Adipocyte (in vitro differentiated cells): ENCODE data around the gene CMSS1.

Experiments
- DNase-seq: peaks from one replicate; pipeline ENCODE4 v3.0.0-alpha.2; 2015; ENCODE audit warnings: low read depth
- H3K27me3 ChIP-seq: replicated peaks from 2 replicates; pipeline ENCODE4 v1.7.0; 2013; ENCODE audit warnings: mild to moderate bottlenecking, low read length, moderate library complexity; ENCODE audit not compliant: control insufficient read depth, insufficient read depth
- H3K36me3 ChIP-seq: 2 replicates; pipeline ENCODE4 v1.7.0; 2013; ENCODE audit warnings: low read length, mild to moderate bottlenecking, moderate library complexity; ENCODE audit not compliant: control insufficient read depth, insufficient read depth, severe bottlenecking
- H3K4me1 ChIP-seq: 2 replicates; pipeline ENCODE4 v1.7.0; 2013; ENCODE audit warnings: mild to moderate bottlenecking, low read length, moderate library complexity; ENCODE audit not compliant: control insufficient read depth, insufficient read depth
- H3K4me3 ChIP-seq: 2 replicates; pipeline ENCODE4 v1.7.0; 2013; ENCODE audit warnings: mild to moderate bottlenecking, low read length, moderate library complexity
- H3K9ac ChIP-seq: 2 replicates; pipeline ENCODE4 v1.7.0; 2013; ENCODE audit warnings: mild to moderate bottlenecking, low read length, moderate library complexity
- H3K9me3 ChIP-seq: 2 replicates; pipeline ENCODE4 v1.7.0; 2013; ENCODE audit warnings: mild to moderate bottlenecking, low read length, moderate library complexity; ENCODE audit not compliant: control insufficient read depth

CMSS1 gene

DNA sequence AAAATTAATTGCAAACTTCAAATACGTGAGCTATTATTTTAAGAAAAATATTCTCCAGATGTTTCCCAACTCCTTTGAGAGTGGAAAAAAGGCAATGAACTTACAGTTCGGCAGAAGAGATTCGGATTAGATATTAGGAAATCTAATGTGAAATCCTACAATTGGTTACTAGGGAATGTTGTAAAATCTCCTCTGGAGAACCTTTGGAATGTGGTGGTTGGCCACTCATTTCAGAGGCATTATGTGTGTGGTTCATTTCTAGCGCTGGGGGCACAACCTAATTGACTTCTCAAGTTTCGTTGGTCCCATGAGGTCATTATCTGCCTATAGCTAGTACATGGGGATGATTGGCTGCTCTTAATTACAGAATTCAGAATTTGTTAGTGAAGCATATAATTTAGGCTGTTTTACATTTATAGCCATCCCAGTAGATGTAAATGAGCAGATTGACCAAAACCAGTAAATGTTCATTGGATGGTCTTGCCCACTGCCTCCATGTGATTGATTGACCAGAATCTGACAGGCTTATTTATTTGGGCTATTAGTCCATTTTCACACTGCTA is 34.6 kb upstream of the CMSS1 start:
- Histone ChIP-seq H3K4me1 (peaks cover 29% of the 10 kb centered on the region), H3K27me3 (no peaks in the 10 kb centered on the region), H3K9me3 (no peaks in the 10 kb centered on the region), H3K36me3 (no peaks in the 10 kb centered on the region), H3K9ac (no peak overlapping the region), H3K4me3 (peak overlapping the region; percentile 6)
- DNase-seq = peak; percentile 87

DNA sequence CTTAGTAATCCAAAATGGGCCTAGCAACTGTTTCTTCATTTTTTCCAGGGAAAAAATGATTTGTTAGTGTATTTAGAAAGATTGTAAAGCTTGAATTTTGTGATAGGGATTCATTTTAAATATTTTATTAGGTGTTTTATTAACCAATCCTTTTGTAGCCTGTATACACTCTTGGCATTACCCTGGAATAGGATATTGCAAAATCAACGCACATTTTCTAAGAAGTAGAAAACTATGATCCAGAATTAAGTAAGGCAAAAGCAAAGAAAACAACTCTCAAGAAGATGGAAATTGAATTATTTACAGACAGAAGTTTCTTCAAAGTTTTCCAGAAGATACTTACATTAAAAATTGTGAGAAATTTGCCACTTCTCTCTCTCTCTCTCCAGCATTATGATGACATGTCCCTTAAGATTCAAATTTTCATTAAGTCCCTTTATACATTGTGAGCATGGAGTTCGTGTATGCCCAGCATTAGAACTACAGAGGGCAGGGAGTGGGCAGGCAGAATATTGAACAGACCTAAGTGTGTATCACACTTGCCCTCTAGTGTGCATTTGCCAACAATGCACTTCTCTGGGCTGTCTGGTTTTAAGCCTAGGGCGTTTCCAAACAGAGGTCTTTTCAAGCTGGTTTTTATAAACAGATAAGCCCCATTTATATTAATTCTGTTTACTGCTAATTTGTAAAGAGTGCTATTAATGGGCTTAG is 28.5 kb upstream of the CMSS1 start:
- Histone ChIP-seq H3K9me3 (no peaks in the 10 kb centered on the region), H3K4me1 (peaks cover 28% of the 10 kb centered on the region), H3K9ac (peak overlapping the region; percentile 78), H3K36me3 (no peaks in the 10 kb centered on the region), H3K27me3 (no peaks in the 10 kb centered on the region), H3K4me3 (peak overlapping the region; percentile 63)
- DNase-seq = peak; percentile 88

DNA sequence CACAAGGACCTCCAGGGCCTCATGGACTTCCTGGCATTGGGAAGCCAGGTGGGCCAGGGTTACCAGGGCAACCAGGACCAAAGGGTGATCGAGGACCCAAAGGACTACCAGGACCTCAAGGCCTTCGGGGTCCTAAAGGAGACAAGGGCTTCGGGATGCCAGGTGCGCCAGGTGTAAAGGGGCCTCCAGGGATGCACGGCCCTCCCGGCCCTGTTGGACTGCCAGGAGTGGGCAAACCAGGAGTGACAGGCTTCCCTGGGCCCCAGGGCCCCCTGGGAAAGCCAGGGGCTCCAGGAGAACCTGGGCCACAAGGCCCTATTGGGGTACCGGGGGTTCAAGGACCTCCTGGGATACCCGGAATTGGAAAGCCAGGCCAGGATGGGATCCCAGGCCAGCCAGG is 23.2 kb upstream of the CMSS1 start:
- no peaks in the 10 kb centered on the region for H3K27me3 ChIP-seq
- DNase-seq = no peak
- H3K9ac ChIP-seq = no peak overlapping the region
- H3K4me3 ChIP-seq = no peak overlapping the region
- peaks cover 12% of the 10 kb centered on the region for H3K4me1 ChIP-seq
- no peaks in the 10 kb centered on the region for H3K9me3 ChIP-seq
- peaks cover 4% of the 10 kb centered on the region for H3K36me3 ChIP-seq

DNA sequence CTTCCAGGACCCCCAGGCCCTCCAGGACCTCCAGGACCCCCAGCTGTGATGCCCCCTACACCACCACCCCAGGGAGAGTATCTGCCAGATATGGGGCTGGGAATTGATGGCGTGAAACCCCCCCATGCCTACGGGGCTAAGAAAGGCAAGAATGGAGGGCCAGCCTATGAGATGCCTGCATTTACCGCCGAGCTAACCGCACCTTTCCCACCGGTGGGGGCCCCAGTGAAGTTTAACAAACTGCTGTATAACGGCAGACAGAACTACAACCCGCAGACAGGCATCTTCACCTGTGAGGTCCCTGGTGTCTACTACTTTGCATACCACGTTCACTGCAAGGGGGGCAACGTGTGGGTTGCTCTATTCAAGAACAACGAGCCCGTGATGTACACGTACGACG is 22.1 kb upstream of the CMSS1 start:
- no peak for DNase-seq
- H3K36me3 ChIP-seq = peaks cover 4% of the 10 kb centered on the region
- H3K9me3 ChIP-seq = no peaks in the 10 kb centered on the region
- no peaks in the 10 kb centered on the region for H3K27me3 ChIP-seq
- no peak overlapping the region for H3K4me3 ChIP-seq
- H3K9ac ChIP-seq = no peak overlapping the region
- peaks cover 1% of the 10 kb centered on the region for H3K4me1 ChIP-seq

DNA sequence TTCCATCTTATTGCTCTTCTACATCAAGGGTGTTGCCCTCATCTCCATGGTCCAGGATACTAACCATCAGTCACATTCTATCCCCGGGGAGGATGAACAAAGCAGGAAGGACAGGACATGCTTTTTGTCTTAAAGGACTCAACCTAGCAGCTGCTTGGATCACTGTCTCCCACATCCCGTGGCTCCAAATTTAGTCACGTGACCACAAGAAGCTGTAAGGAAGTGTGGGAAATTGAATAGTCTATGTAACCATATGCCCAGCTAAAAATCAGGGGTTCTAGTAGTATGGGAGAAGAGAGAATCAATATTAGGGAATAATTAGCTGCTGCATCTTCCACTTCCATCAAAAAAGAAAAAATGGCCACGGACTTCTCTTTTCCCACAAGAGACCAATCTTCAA is 18.2 kb upstream of the CMSS1 start:
- Histone ChIP-seq H3K4me1 (no peaks in the 10 kb centered on the region), H3K36me3 (peaks cover 4% of the 10 kb centered on the region), H3K9me3 (no peaks in the 10 kb centered on the region), H3K4me3 (no peak overlapping the region), H3K27me3 (no peaks in the 10 kb centered on the region), H3K9ac (no peak overlapping the region)
- DNase-seq = no peak

DNA sequence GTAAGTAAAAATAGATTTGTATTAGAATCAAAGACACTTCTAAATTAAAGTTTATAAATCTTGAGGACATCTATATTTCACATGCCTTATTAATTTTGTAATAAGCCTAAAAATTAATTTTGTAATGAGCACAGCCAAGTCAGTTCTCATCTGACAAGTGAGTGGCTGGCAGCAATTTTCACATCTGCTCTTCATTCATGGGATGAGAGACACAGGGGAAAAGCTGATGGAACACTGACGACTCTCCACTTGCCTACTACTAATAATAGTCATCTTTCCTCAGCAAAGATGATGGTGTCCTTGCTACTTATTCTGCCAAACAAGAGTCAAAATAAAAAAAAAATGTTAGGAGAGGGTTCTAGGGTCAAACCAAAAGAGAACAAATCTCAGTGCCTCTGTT is 14.4 kb upstream of the CMSS1 start:
- Histone ChIP-seq H3K27me3 (no peaks in the 10 kb centered on the region), H3K4me3 (no peak overlapping the region), H3K9me3 (peaks cover 10% of the 10 kb centered on the region), H3K36me3 (no peaks in the 10 kb centered on the region), H3K9ac (no peak overlapping the region), H3K4me1 (no peaks in the 10 kb centered on the region)
- DNase-seq = no peak

DNA sequence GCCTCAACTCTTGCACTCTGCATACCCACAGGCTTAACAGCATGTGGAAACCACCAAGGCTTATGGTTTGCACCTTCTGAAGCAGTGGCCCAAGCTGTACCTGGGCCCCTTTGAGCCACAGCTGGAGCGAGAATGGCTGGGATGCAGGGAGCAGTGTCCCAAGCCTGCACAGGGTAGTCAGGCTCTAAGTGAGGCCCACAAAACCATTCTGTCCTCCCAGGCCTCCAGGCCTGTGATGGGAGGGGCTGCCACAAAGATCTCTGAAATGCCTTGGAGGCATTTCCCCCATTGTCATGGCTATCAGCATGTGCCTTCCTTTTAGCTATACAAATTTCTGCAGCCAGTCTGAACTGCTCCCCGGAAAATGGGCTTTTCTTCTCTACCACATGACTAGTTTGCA is 12.5 kb upstream of the CMSS1 start:
- no peak overlapping the region for H3K9ac ChIP-seq
- H3K36me3 ChIP-seq = no peaks in the 10 kb centered on the region
- peaks cover 10% of the 10 kb centered on the region for H3K9me3 ChIP-seq
- H3K4me1 ChIP-seq = no peaks in the 10 kb centered on the region
- no peak overlapping the region for H3K4me3 ChIP-seq
- H3K27me3 ChIP-seq = no peaks in the 10 kb centered on the region
- DNase-seq = no peak

DNA sequence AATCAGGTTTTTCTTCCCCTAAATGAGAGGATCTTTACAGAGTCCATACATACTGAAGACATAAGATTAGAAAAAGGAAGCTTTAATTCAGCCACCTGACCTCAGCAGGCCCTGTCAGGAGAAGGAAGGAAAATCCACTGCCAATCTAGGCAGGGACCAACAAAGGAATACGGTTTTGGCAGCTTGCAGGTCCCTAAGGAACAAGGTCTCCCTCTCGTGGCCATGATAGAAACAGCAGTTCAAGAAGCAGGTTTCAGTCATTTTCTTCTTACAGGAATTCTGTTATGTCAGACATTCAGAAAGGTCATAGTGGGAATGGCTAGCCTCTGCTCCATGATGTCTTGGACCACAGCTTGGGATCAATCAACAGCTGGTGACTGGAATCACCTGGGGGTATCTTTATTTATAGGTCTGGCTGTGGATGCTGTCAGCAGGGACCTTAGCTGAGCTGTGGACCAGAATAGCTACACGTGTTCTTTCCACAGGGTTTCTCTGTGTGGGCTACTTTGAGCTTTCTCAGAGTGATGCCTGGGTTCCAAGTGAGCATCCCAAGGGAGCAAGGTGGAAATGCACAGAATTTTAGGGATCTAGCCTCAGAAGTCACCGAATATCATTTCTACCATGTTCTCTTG is 9.4 kb upstream of the CMSS1 start:
- DNase-seq = peak; percentile 85

DNA sequence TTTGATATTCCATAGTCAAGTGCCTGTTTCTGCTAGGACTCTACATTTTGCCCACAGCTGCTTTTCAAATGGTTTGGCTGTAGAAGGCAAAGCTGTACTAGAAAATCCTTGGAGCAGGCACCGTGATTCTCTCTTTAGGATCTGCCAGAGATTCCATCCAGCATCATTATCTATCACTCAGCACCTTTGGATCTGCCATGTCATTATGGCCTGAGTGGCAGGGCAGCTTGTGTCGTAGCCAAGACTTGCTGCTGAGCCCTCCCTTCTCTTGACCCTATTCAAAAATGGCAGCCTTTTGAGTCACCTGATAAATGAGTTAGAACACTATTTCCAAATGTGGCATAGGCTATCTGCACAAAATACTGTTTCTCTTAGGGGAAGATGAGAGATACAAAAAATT is 8.1 kb upstream of the CMSS1 start:
- H3K9me3 ChIP-seq = peaks cover 10% of the 10 kb centered on the region
- no peaks in the 10 kb centered on the region for H3K36me3 ChIP-seq
- no peak overlapping the region for H3K4me3 ChIP-seq
- H3K9ac ChIP-seq = no peak overlapping the region
- no peak for DNase-seq
- peaks cover 10% of the 10 kb centered on the region for H3K27me3 ChIP-seq
- H3K4me1 ChIP-seq = no peaks in the 10 kb centered on the region

More for the DNA sequence above, 9.4 kb upstream of the CMSS1 start:
- peaks cover 10% of the 10 kb centered on the region for H3K9me3 ChIP-seq
- H3K36me3 ChIP-seq = no peaks in the 10 kb centered on the region
- no peaks in the 10 kb centered on the region for H3K4me1 ChIP-seq
- peaks cover 10% of the 10 kb centered on the region for H3K27me3 ChIP-seq
- H3K9ac ChIP-seq = no peak overlapping the region
- no peak overlapping the region for H3K4me3 ChIP-seq

DNA sequence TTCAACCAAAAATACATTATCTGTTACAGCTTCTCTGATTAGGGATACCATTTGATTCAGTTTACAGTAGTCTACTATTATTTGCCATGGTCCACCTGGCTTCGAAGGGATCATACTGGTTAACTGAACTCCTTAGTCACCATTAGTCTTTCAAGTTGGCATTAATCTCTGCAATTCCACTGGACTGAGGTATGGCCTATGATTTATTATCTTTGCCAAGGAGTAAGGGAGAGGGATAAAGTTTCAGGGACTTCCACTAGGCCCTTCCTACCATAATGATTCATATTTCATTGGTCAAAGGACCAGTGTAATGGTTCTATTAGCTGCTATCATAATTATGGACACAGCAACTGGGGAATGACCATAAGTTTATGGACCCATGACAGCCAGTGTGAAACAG is 7.3 kb upstream of the CMSS1 start:
- no peaks in the 10 kb centered on the region for H3K36me3 ChIP-seq
- peaks cover 10% of the 10 kb centered on the region for H3K27me3 ChIP-seq
- H3K9ac ChIP-seq = no peak overlapping the region
- H3K4me3 ChIP-seq = no peak overlapping the region
- peaks cover 2% of the 10 kb centered on the region for H3K9me3 ChIP-seq
- no peak for DNase-seq
- H3K4me1 ChIP-seq = no peaks in the 10 kb centered on the region

DNA sequence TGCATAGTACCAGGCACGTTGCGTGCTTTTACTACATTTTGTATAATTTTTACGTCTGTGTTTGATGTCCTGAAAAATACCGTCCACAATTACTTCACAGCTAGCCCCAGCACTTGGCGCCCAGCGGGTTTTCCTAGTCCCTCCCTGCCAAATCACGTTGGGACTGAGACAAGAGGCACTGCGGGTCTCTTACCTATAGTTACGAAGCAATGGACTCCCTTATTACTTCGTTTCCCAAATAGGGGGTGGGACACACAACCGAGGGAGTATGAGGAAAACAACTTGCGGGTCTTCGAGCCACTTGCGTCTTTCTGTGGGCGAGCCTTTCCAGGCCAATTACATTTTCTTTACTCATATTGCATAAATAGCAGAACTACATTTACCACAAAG is 620 bp upstream of the CMSS1 start:
- H3K4me1 ChIP-seq = peaks cover 15% of the 10 kb centered on the region
- H3K27me3 ChIP-seq = peaks cover 5% of the 10 kb centered on the region
- no peaks in the 10 kb centered on the region for H3K36me3 ChIP-seq
- no peaks in the 10 kb centered on the region for H3K9me3 ChIP-seq
- DNase-seq = peak; percentile 60
- H3K4me3 ChIP-seq = peak overlapping the region; percentile 88
- peak overlapping the region; percentile 84 for H3K9ac ChIP-seq
